HG03460 (cell line): Measurements from ENCODE around the gene CAMKMT.
A peak's percentile ranks its signal among the peaks of the same experiment; 100 is the strongest.

Experiments used
- ATAC-seq: cut with Tn5 transposase; IDR thresholded peaks from one replicate; pipeline ENCODE4 v1.9.1; 2021; ENCODE audit not compliant: unreplicated experiment

CAMKMT gene

DNA sequence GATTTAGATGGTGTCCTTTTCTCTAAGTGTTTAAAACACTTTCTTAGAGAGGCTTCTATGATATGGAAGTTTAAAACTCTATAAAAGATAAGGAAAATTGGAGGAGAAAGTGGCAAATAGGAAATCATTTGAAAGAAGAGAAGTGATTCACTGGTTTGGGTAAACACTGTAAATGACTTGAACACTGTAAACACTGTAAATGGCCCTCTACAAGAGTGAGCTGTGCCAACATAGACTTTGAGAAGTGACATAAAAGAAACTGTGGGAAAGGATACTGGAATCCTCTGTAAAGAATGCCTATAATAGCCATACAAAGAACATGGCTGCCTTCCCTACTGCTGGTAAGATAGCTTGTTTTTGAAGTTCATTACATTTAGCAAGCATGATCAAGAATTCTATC lies 368.8 kb downstream of the CAMKMT start:
- ATAC-seq = no peak

GRCh38 chr2:44731505-44731904 lies 369.8 kb downstream of the CAMKMT start:
- ATAC-seq = peak; percentile 84

GRCh38 chr2:44736270-44736942 lies 374.7 kb downstream of the CAMKMT start:
- no peak for ATAC-seq

DNA sequence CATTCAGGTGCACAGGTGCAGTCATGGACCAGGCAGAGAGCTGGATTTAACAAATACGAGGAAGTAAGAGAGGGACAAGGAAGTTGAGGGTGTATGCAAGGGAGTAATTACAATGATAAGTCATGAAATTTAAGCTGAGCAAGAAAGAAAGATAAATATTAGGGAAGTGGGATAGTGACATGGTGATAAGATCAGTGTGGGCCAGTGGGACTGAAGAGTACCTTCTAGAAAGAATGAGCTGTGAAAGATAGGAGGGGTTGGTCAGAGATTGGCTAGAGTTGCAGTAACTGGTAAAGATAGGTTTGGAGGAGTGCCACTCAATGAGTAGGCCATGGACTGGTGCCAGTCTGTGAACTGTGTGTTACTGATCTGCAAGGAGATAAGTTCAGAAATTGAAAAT lies 378.9 kb downstream of the CAMKMT start:
- ATAC-seq = no peak

GRCh38 chr2:44741507-44741906 lies 379.8 kb downstream of the CAMKMT start:
- no peak for ATAC-seq

- ATAC-seq = no peak
These were observed 380.3 kb downstream of the CAMKMT start for GRCh38 chr2:44742057-44742456.

GRCh38 chr2:44743473-44743872 lies 381.7 kb downstream of the CAMKMT start:
- ATAC-seq = no peak

DNA sequence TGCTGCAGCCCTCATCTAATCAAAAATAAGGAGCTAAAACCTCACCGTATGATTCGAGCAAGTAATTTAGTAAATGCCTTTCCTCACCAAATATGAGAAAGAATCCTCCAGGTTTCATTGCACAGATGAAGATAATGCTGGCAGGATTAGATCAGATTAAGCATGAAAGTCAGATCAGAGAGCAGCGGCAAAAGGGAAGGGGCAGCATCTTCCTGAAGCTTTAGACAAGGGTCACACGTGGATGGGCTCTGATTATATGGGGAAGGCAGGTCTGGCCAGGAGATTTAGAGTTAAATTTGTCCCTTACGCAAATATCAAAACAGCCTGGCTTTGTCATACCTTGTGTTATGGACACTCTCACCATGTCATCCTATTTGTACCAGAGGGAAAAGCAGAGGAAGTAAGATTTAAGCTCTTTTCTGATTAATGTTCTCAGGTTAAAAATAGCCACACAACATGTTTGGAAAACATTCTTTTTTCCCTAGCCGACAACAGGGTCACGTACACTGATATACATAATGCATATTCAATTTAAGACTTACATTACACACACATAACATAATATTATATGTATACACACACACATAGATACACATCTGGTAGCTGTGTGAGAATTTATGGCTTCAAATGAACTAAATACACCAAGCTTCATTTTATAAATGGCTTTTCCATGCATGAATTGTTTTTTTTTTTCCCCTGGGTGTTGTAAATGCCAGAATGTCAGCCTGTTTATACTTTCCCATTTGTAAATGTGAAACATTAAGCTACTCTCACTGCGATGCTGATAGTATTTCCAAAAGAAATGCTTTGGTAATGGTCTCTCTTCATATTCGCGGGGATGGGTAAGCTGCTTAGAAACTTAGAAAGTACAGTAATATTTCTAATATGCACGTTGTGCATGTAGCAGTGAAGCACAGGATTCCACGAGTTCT lies 383.5 kb downstream of the CAMKMT start:
- ATAC-seq = no peak

- no peak for ATAC-seq
These were observed 384.4 kb downstream of the CAMKMT start for GRCh38 chr2:44745922-44746766.

- no peak for ATAC-seq
These were observed 385.3 kb downstream of the CAMKMT start for GRCh38 chr2:44746856-44747615.

DNA sequence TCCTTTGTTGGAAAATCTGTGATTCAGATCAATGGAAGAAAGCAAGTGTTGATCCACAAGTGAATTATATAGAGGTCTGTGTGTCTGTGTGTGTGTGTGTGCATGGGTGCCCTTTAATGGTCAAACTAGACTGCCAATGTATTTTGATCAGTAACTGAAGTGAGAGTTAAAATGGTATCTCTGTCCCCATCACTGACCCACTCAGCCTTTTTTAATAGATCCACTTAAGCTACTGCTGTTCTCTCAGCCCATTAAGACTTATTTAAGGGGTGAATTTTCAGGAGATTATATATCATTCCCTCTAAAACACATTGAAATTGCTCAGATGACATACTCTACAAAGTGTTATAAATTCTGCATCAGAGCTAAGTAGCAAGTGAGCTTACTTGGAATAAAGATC lies 386.0 kb downstream of the CAMKMT start:
- no peak for ATAC-seq

- ATAC-seq = no peak
These were observed 390.2 kb downstream of the CAMKMT start for GRCh38 chr2:44751754-44752479.

GRCh38 chr2:44752761-44753160 lies 391.0 kb downstream of the CAMKMT start:
- no peak for ATAC-seq

DNA sequence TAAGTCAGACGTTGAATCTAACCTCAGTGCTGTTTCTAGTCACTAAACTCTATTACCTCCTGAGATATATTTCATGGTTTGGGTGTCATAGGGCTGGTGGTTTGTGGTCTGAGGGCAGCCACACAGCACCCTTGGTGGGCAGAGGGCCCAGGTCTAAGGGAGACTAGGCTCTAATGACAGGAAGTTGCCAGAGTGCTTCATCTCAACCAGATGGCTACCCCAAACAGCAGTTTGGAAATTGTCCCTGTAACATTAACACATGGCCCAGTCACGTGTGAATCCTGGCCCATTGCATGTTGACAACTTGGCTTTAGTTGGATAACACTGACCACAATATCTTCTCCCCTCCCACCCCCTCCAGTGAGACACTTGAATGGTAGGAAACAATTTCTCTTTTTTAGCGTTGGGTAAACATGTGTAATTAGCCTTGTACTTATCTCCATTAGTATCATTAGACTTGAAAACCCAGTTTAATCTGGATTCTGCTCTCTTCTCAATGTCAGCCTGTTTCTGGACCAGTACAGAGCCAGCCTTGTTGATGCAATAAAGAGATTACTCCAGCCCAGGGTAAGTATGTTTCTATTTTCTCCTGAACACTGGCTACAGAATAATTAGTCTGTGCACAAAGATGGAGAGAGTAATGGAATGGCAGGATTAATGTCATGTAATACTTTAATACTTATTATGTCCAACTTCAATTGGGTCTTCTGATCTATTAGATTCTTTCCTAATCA lies 392.0 kb downstream of the CAMKMT start:
- ATAC-seq = peak; percentile 91

DNA sequence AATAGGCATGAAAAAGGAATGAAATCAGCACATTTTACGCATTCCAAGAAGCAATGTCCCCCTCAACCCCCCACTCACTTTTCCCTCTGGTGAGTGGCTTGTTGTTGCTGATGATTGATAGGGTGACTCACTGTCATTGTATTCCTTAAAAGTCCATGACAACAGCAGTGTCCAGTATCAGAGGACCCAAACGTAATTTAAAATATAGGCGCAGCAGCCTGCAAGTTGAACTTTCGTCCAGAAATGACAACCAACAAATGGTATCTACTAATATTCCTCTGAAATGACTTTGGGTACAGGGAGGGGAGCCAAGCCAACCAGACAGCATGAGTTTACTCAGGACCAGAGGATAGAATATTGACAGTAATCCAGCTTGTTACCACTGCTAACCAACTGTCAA lies 396.8 kb downstream of the CAMKMT start:
- no peak for ATAC-seq

GRCh38 chr2:44759823-44760222 lies 398.1 kb downstream of the CAMKMT start:
- ATAC-seq = no peak

- no peak for ATAC-seq
These were observed 401.6 kb downstream of the CAMKMT start for GRCh38 chr2:44763275-44763782.

DNA sequence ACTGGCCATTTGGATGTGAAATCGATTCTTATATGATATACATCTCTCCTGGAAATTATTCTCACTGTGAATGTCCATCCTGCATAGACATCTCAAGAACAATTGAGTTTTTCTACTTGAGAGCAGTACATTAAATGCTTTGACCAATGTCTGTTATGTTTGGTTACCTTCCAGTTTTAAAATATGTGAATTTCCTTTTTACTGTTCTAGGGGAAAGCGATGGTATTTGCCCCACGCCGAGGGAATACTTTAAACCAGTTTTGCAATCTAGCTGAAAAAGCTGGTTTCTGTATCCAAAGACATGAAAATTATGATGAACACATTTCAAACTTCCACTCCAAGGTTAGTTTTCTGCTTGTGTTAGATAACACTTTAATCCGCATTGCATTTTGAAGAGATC lies 404.5 kb downstream of the CAMKMT start:
- ATAC-seq = no peak

- ATAC-seq = no peak
These were observed 405.0 kb downstream of the CAMKMT start for GRCh38 chr2:44766777-44767176.
